ENCODE data around the gene PRR33.
"Not testable (repeated sequence)": the region's sequence is repeated elsewhere in the genome, so short reads cannot be mapped to it uniquely, and the experiment has no call there.

Gene PRR33

GRCh38 chr11:1891831-1892115 lies at the start of gene PRR33:
Gene PRR33, minus strand, starts transcription at chr11:1891895. Its CDS starts 1,311 bp downstream, at chr11:1890584.
- H3K9me3 Mint-ChIP-seq (ENCODE audit: low read depth), result no peaks in the 10 kb centered on the region
- peaks cover 37% of the 10 kb centered on the region for H3K4me1 Mint-ChIP-seq (ENCODE audit: low read depth)
- H3K4me3 Mint-ChIP-seq, result peak within 1 kb of the TSS; percentile 80
- H3K27ac Mint-ChIP-seq, result peak within 1 kb of the TSS; percentile 86
- no peaks in the 10 kb centered on the region for H3K36me3 Mint-ChIP-seq
- no peaks in the 10 kb centered on the region for H3K27me3 Mint-ChIP-seq

GRCh38 chr11:1939788-1940187 lies 48.1 kb upstream of the PRR33 start:
- not testable (repeated sequence) for H3K4me3 Mint-ChIP-seq; H3K36me3 Mint-ChIP-seq; H3K9me3 Mint-ChIP-seq (ENCODE audit: low read depth); H3K27ac Mint-ChIP-seq; H3K27me3 Mint-ChIP-seq; H3K4me1 Mint-ChIP-seq (ENCODE audit: low read depth)

GRCh38 chr11:1939006-1939625 lies 47.4 kb upstream of the PRR33 start:
- Mint-ChIP-seq H3K4me3 (peak overlapping the region; percentile 61), H3K27me3 (no peaks in the 10 kb centered on the region), H3K27ac (no peak overlapping the region)

GRCh38 chr11:1938343-1939005 lies 46.8 kb upstream of the PRR33 start:
- no peak overlapping the region for H3K4me3 Mint-ChIP-seq
- H3K27me3 Mint-ChIP-seq, result no peaks in the 10 kb centered on the region
- peaks cover 5% of the 10 kb centered on the region for H3K4me1 Mint-ChIP-seq (ENCODE audit: low read depth)
- H3K9me3 Mint-ChIP-seq (ENCODE audit: low read depth), result no peaks in the 10 kb centered on the region
- H3K36me3 Mint-ChIP-seq, result no peaks in the 10 kb centered on the region
- H3K27ac Mint-ChIP-seq, result no peak overlapping the region

More at GRCh38 chr11:1939006-1939625, 47.4 kb upstream of the PRR33 start:
- Mint-ChIP-seq H3K9me3 (ENCODE audit: low read depth) (no peaks in the 10 kb centered on the region), H3K4me1 (ENCODE audit: low read depth) (peaks cover 5% of the 10 kb centered on the region), H3K36me3 (no peaks in the 10 kb centered on the region)

GRCh38 chr11:1937616-1938342 lies 46.1 kb upstream of the PRR33 start:
- Mint-ChIP-seq H3K4me1 (ENCODE audit: low read depth) (peaks cover 5% of the 10 kb centered on the region), H3K27me3 (no peaks in the 10 kb centered on the region), H3K27ac (no peak overlapping the region), H3K9me3 (ENCODE audit: low read depth) (no peaks in the 10 kb centered on the region), H3K4me3 (no peak overlapping the region), H3K36me3 (no peaks in the 10 kb centered on the region)

GRCh38 chr11:1936781-1937615 lies 45.3 kb upstream of the PRR33 start:
- Mint-ChIP-seq H3K9me3 (ENCODE audit: low read depth) (no peaks in the 10 kb centered on the region), H3K27ac (no peak overlapping the region)

GRCh38 chr11:1936072-1936780 lies 44.5 kb upstream of the PRR33 start:
- Mint-ChIP-seq H3K27ac (no peak overlapping the region), H3K27me3 (no peaks in the 10 kb centered on the region), H3K9me3 (ENCODE audit: low read depth) (no peaks in the 10 kb centered on the region), H3K36me3 (no peaks in the 10 kb centered on the region), H3K4me3 (no peak overlapping the region), H3K4me1 (ENCODE audit: low read depth) (peaks cover 5% of the 10 kb centered on the region)

More at GRCh38 chr11:1936781-1937615, 45.3 kb upstream of the PRR33 start:
- Mint-ChIP-seq H3K4me1 (ENCODE audit: low read depth) (peaks cover 5% of the 10 kb centered on the region), H3K4me3 (no peak overlapping the region), H3K36me3 (no peaks in the 10 kb centered on the region), H3K27me3 (no peaks in the 10 kb centered on the region)

GRCh38 chr11:1935156-1936071 lies 43.7 kb upstream of the PRR33 start:
- Mint-ChIP-seq H3K36me3 (no peaks in the 10 kb centered on the region), H3K27ac (no peak overlapping the region), H3K27me3 (peaks cover 1% of the 10 kb centered on the region), H3K4me1 (ENCODE audit: low read depth) (peaks cover 7% of the 10 kb centered on the region), H3K4me3 (no peak overlapping the region), H3K9me3 (ENCODE audit: low read depth) (no peaks in the 10 kb centered on the region)

- H3K4me1 Mint-ChIP-seq (ENCODE audit: low read depth), result peaks cover 8% of the 10 kb centered on the region
- no peak overlapping the region for H3K4me3 Mint-ChIP-seq
- H3K27ac Mint-ChIP-seq, result no peak overlapping the region
- H3K36me3 Mint-ChIP-seq, result no peaks in the 10 kb centered on the region
- H3K9me3 Mint-ChIP-seq (ENCODE audit: low read depth), result no peaks in the 10 kb centered on the region
- H3K27me3 Mint-ChIP-seq, result peaks cover 2% of the 10 kb centered on the region
Measured at GRCh38 chr11:1934335-1935155, 42.9 kb upstream of the PRR33 start.

- Mint-ChIP-seq H3K27me3 (peaks cover 2% of the 10 kb centered on the region), H3K4me3 (no peak overlapping the region), H3K4me1 (ENCODE audit: low read depth) (peaks cover 4% of the 10 kb centered on the region), H3K9me3 (ENCODE audit: low read depth) (no peaks in the 10 kb centered on the region), H3K36me3 (no peaks in the 10 kb centered on the region), H3K27ac (no peak overlapping the region)
Measured at GRCh38 chr11:1933416-1934334, 42.0 kb upstream of the PRR33 start.

- Mint-ChIP-seq H3K4me3 (no peak overlapping the region), H3K27me3 (peaks cover 2% of the 10 kb centered on the region), H3K9me3 (ENCODE audit: low read depth) (no peaks in the 10 kb centered on the region), H3K27ac (no peak overlapping the region), H3K4me1 (ENCODE audit: low read depth) (peaks cover 4% of the 10 kb centered on the region), H3K36me3 (no peaks in the 10 kb centered on the region)
Measured at GRCh38 chr11:1932681-1933080, 41.0 kb upstream of the PRR33 start.

GRCh38 chr11:1932105-1932480 lies 40.4 kb upstream of the PRR33 start:
- H3K4me1 Mint-ChIP-seq (ENCODE audit: low read depth), result peaks cover 4% of the 10 kb centered on the region
- H3K4me3 Mint-ChIP-seq, result no peak overlapping the region
- no peak overlapping the region for H3K27ac Mint-ChIP-seq
- no peaks in the 10 kb centered on the region for H3K36me3 Mint-ChIP-seq
- no peaks in the 10 kb centered on the region for H3K9me3 Mint-ChIP-seq (ENCODE audit: low read depth)
- peaks cover 2% of the 10 kb centered on the region for H3K27me3 Mint-ChIP-seq
